HG02588 (cell line): ENCODE measurements around the gene C16orf86.
"Not testable (repeated sequence)": the region's sequence is repeated elsewhere in the genome, so short reads cannot be mapped to it uniquely, and the experiment has no call there.

Experiments
- ATAC-seq: cut with Tn5 transposase; IDR thresholded peaks from one replicate; pipeline ENCODE4 v1.9.1; 2021; ENCODE audit warnings: mild to moderate bottlenecking, moderate library complexity; ENCODE audit not compliant: unreplicated experiment

Gene C16orf86

GRCh38 chr16:67685388-67686112 is 18.9 kb downstream of the C16orf86 start:
- ATAC-seq, result no peak

- ATAC-seq, result not testable (repeated sequence)
Measured at GRCh38 chr16:67693517-67694285, 27.1 kb downstream of the C16orf86 start.

GRCh38 chr16:67694611-67695010 is 28.0 kb downstream of the C16orf86 start:
- ATAC-seq, result no peak

GRCh38 chr16:67697422-67698185 is 31.0 kb downstream of the C16orf86 start:
- no peak for ATAC-seq

- no peak for ATAC-seq
Measured at GRCh38 chr16:67699265-67699664, 32.7 kb downstream of the C16orf86 start.

GRCh38 chr16:67701420-67701819 is 34.8 kb downstream of the C16orf86 start:
- ATAC-seq, result no peak

GRCh38 chr16:67702130-67702529 is 35.5 kb downstream of the C16orf86 start:
- no peak for ATAC-seq

- ATAC-seq, result no peak
Measured at GRCh38 chr16:67703626-67704025, 37.0 kb downstream of the C16orf86 start.

GRCh38 chr16:67704110-67704509 is 37.5 kb downstream of the C16orf86 start:
- ATAC-seq, result no peak

GRCh38 chr16:67707210-67707609 is 40.6 kb downstream of the C16orf86 start:
- ATAC-seq, result no peak

GRCh38 chr16:67707790-67708189 is 41.2 kb downstream of the C16orf86 start:
- ATAC-seq, result no peak

GRCh38 chr16:67708368-67708771 is 41.8 kb downstream of the C16orf86 start:
- no peak for ATAC-seq

GRCh38 chr16:67709050-67709449 is 42.4 kb downstream of the C16orf86 start:
- no peak for ATAC-seq

GRCh38 chr16:67710607-67711006 is 44.0 kb downstream of the C16orf86 start:
- ATAC-seq, result no peak

- no peak for ATAC-seq
Measured at GRCh38 chr16:67713647-67714273, 47.1 kb downstream of the C16orf86 start.

- ATAC-seq, result no peak
Measured at GRCh38 chr16:67714522-67714921, 47.9 kb downstream of the C16orf86 start.

GRCh38 chr16:67716097-67716496 is 49.5 kb downstream of the C16orf86 start:
- no peak for ATAC-seq
